ENCODE measurements around the gene CPVL. TPM values are rescaled to one million over a fixed set of nuclear protein-coding genes. Genes with fewer than 3 reads are reported as not detected.

The CPVL gene
- total and polyA plus RNA-seq, 2 of the 4 experiments (the other 2 are of a cell fraction), result not detected

- CTCF ChIA-PET, result no interaction called here
- in situ Hi-C loops (cut with MboI; ENCODE audit: low sequenced_read_pairs), result no loop called here
- TF ChIP-seq RAD21 (IDR thresholded peaks at IDR 0.05; ENCODE audit: low read length) (no peak), FOS (IDR thresholded peaks at IDR 0.05; ENCODE audit: low read depth, low read length) (no peak), ELK1 (IDR thresholded peaks at IDR 0.05; ENCODE audit: borderline replicate concordance, low read depth, low read length) (no peak), CEBPB (IDR thresholded peaks at IDR 0.05; ENCODE audit: low read depth, low read length) (no peak), BHLHE40 (IDR thresholded peaks at IDR 0.05; ENCODE audit: low read depth, low read length) (no peak), POLR2A (IDR thresholded peaks at IDR 0.05; ENCODE audit: low read depth, low read length) (no peak), MAZ (IDR thresholded peaks at IDR 0.05; ENCODE audit: borderline replicate concordance, low read depth, low read length) (no peak), RCOR1 (IDR thresholded peaks at IDR 0.05; ENCODE audit: insufficient replicate concordance, low read length) (no peak), SMC3 (IDR thresholded peaks at IDR 0.05; ENCODE audit: low read depth, low read length) (no peak), MAFK (IDR thresholded peaks at IDR 0.05; ENCODE audit: low read depth, low read length) (no peak), NFE2L2 (IDR thresholded peaks at IDR 0.05; ENCODE audit: low read depth, low read length) (no peak), USF2 (IDR thresholded peaks at IDR 0.05; ENCODE audit: low read depth, low read length) (no peak), CHD1 (IDR thresholded peaks at IDR 0.05; ENCODE audit: low read depth, low read length) (no peak), MXI1 (IDR thresholded peaks at IDR 0.05; ENCODE audit: borderline replicate concordance, low read depth, low read length) (no peak)
- TF ChIP-seq, protein P1, sequence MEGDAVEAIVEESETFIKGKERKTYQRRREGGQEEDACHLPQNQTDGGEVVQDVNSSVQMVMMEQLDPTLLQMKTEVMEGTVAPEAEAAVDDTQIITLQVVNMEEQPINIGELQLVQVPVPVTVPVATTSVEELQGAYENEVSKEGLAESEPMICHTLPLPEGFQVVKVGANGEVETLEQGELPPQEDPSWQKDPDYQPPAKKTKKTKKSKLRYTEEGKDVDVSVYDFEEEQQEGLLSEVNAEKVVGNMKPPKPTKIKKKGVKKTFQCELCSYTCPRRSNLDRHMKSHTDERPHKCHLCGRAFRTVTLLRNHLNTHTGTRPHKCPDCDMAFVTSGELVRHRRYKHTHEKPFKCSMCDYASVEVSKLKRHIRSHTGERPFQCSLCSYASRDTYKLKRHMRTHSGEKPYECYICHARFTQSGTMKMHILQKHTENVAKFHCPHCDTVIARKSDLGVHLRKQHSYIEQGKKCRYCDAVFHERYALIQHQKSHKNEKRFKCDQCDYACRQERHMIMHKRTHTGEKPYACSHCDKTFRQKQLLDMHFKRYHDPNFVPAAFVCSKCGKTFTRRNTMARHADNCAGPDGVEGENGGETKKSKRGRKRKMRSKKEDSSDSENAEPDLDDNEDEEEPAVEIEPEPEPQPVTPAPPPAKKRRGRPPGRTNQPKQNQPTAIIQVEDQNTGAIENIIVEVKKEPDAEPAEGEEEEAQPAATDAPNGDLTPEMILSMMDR (conservative IDR thresholded peaks at IDR 0.05; ENCODE audit: low read depth, low read length), result no peak
Measured at GRCh38 chr7:28986028-28986764, 160.1 kb downstream of the CPVL start.

More at GRCh38 chr7:28986028-28986764, 160.1 kb downstream of the CPVL start:
- Histone ChIP-seq H2BK120ac (ENCODE audit: low read depth, low read length) (peak overlapping the region; percentile 68), H2AK5ac (ENCODE audit: low read depth, low read length) (no peak overlapping the region; the same call in 1 of the 2 replicates), H2BK15ac (ENCODE audit: low read depth, low read length) (peak overlapping the region; percentile 85; the same call in 2 of the 3 replicates), H3K56ac (ENCODE audit: extremely low read depth, insufficient read depth, low read length) (no peak overlapping the region), H3K9me1 (ENCODE audit: insufficient read depth, low read length) (peaks cover 15% of the 10 kb centered on the region), H3K36me3 (ENCODE audit: control insufficient read depth, insufficient read depth, low read length) (no peaks in the 10 kb centered on the region), H3K9ac (ENCODE audit: low read depth, low read length) (peak overlapping the region; percentile 11; the same call in 1 of the 2 replicates), H3K18ac (ENCODE audit: low read depth, low read length) (peak overlapping the region; percentile 66), H2AFZ (replicated peaks; ENCODE audit: low read length, poor library complexity) (peak overlapping the region; percentile 58), H3K9me3 (ENCODE audit: control insufficient read depth, insufficient read depth, low read length) (no peaks in the 10 kb centered on the region), H3K27ac (ENCODE audit: insufficient read depth, low read length) (peak overlapping the region; percentile 56; the same call in 1 of the 2 replicates), H3K4ac (ENCODE audit: low read depth, low read length) (peak overlapping the region; percentile 54; the same call in 1 of the 2 replicates), H2AK9ac (replicated peaks; ENCODE audit: low read depth, low read length, poor library complexity) (no peak overlapping the region), H4K8ac (ENCODE audit: low read depth in 2 of 2, low read length in 2 of 2) (peak overlapping the region in 1 of 2 experiments; percentile 16; a peak in 1 of 4 replicates), H3K4me2 (ENCODE audit: low read depth, low read length) (no peak overlapping the region), H3K4me3 (ENCODE audit: insufficient read depth, low read depth, low read length) (no peak overlapping the region), H4K91ac (ENCODE audit: insufficient read depth, low read depth, low read length) (peak overlapping the region; percentile 61; the same call in 1 of the 2 replicates), H3K14ac (replicated peaks; ENCODE audit: low read depth, low read length) (peak overlapping the region; percentile 31; the same call in 1 of the 2 replicates), H3K27me3 (ENCODE audit: control insufficient read depth, insufficient read depth, low read length) (no peaks in the 10 kb centered on the region), H3K79me1 (ENCODE audit: low read depth in 1 of 2, low read length in 2 of 2) (no peaks in the 10 kb centered on the region), H2BK20ac (ENCODE audit: low read depth, low read length) (peak overlapping the region; percentile 49), H3K23ac (ENCODE audit: low read depth, low read length) (no peak overlapping the region), H2BK5ac (ENCODE audit: low read depth, low read length, poor library complexity, severe bottlenecking) (peak overlapping the region; percentile 41), H4K20me1 (ENCODE audit: insufficient read depth, low read length) (no peaks in the 10 kb centered on the region), H4K5ac (ENCODE audit: low read depth, low read length) (no peak overlapping the region), H3K4me1 (ENCODE audit: control insufficient read depth, insufficient read depth, low read length) (peaks cover 22% of the 10 kb centered on the region)
- intact Hi-C loops (cut with micrococcal nuclease), result no loop called here
- 71% methylated on average over 4 of the region's 11 CpGs; no CpG with 5 or more reads in 1 of the 2 experiments for WGBS, 2 experiments (ENCODE audit: extremely low coverage in 2 of 2, insufficient read length in 1 of 2)
- BruUV-seq (replicated peaks), result no TSS peak
- DNase-seq, result no peak
- POLR2A ChIA-PET (ENCODE audit: unreplicated experiment), result no interaction called here
- ATAC-seq (ENCODE audit: low read depth), result no peak; the same call in 1 of the 2 replicates
- dilution Hi-C loops (cut with HindIII; ENCODE audit: low sequenced_read_pairs, unreplicated experiment), result no loop called here

Measured in IMR-90 (cell line).